Hepatocyte (in vitro differentiated cells): ENCODE measurements around the gene APBA3. TPM values are rescaled to one million over a fixed set of nuclear protein-coding genes. Genes with fewer than 3 reads are reported as not detected.
"Not testable (repeated sequence)": the region's sequence is repeated elsewhere in the genome, so short reads cannot be mapped to it uniquely, and the experiment has no call there.

Source experiments
- DNase-seq: peaks from one replicate; pipeline ENCODE4 v3.0.0-alpha.2; 2016; ENCODE audit warnings: low spot score
- H2AFZ ChIP-seq: fragments of 200-600 bp; sonication (generic); 2 replicates; pipeline ENCODE4 v1.6.0; 2016; ENCODE audit warnings: antibody characterized with exemption, mild to moderate bottlenecking
- H3K27ac ChIP-seq: fragments of 200-600 bp; sonication (generic); 2 replicates; pipeline ENCODE4 v1.5.1; 2016; ENCODE audit warnings: mild to moderate bottlenecking
- H3K27me3 ChIP-seq: fragments of 200-600 bp; sonication (generic); 2 replicates; pipeline ENCODE4 v1.6.1; 2016
- H3K36me3 ChIP-seq: fragments of 200-600 bp; sonication (generic); replicated peaks from 2 replicates; pipeline ENCODE4 v1.5.1; 2016; ENCODE audit warnings: low read depth; ENCODE audit not compliant: insufficient read depth
- H3K4me1 ChIP-seq: fragments of 200-600 bp; sonication (generic); 2 replicates; pipeline ENCODE4 v1.5.1; 2016; ENCODE audit warnings: mild to moderate bottlenecking, moderate library complexity; ENCODE audit not compliant: insufficient read depth
- H3K4me2 ChIP-seq: fragments of 200-600 bp; sonication (generic); 2 replicates; pipeline ENCODE4 v1.6.0; 2016
- H3K4me3 ChIP-seq: fragments of 200-600 bp; sonication (generic); 2 replicates; pipeline ENCODE4 v1.5.1; 2016; ENCODE audit warnings: mild to moderate bottlenecking
- H3K79me2 ChIP-seq: fragments of 200-600 bp; sonication (generic); 2 replicates; pipeline ENCODE4 v1.6.0; 2017; ENCODE audit warnings: mild to moderate bottlenecking
- H3K9me2 ChIP-seq: fragments of 200-600 bp; sonication (generic); replicated peaks from 2 replicates; pipeline ENCODE4 v1.6.0; 2017; ENCODE audit warnings: mild to moderate bottlenecking; ENCODE audit not compliant: insufficient read depth
- H3K9me3 ChIP-seq: fragments of 200-600 bp; sonication (generic); 2 replicates; pipeline ENCODE4 v1.5.1; 2016; ENCODE audit warnings: low read depth, mild to moderate bottlenecking
- H4K20me1 ChIP-seq: fragments of 200-600 bp; sonication (generic); 2 replicates; pipeline ENCODE4 v1.6.0; 2016; ENCODE audit warnings: mild to moderate bottlenecking; ENCODE audit not compliant: insufficient read depth, poor library complexity, severe bottlenecking
- CTCF ChIP-seq: fragments of 200-600 bp; sonication (generic); IDR thresholded peaks from 2 replicates; pipeline ENCODE4 v1.5.1; 2016; ENCODE audit warnings: antibody characterized with exemption, mild to moderate bottlenecking; ENCODE audit not compliant: poor library complexity
- EZH2 ChIP-seq: fragments of 200-600 bp; sonication (generic); IDR thresholded peaks from 2 replicates; pipeline ENCODE4 v1.6.1; 2016; ENCODE audit warnings: antibody characterized with exemption, mild to moderate bottlenecking, borderline replicate concordance
- EZH2phosphoT487 ChIP-seq: fragments of 200-600 bp; sonication (generic); IDR thresholded peaks from one replicate; pipeline ENCODE4 v1.6.1; 2018; ENCODE audit warnings: antibody characterized with exemption, mild to moderate bottlenecking, low read depth, moderate library complexity; ENCODE audit not compliant: unreplicated experiment, severe bottlenecking
- WGBS: methylation state at CpG from one replicate; pipeline ENCODE4 v1.1.6; 2016; ENCODE audit warnings: low lambda C conversion rate; ENCODE audit errors: missing lambda C conversion rate; 5-methylcytosine and 5-hydroxymethylcytosine counted together
- polyA plus RNA-seq: library from polyadenylated mRNA; unstranded; fragments of >200 nt; fragmentation: Nextera tagmentation; extraction: Ambion mirVana; gene quantifications from 2 replicates; pipeline ENCODE4 v1.2.1, GENCODE V29; 2016
- total RNA-seq: library from RNA; depleted of rRNA; stranded (reverse); fragments of >200 nt; gene quantifications from 2 replicates; pipeline ENCODE4 v1.2.3, GENCODE V29; 2014

Gene APBA3
- total and polyA plus RNA-seq, 2 experiments from 2014 or later = 20.7 to 25.5 TPM

- Histone ChIP-seq H3K4me3 (peak overlapping the region; percentile 97), H3K9me2 (no peaks in the 10 kb centered on the region), H4K20me1 (no peaks in the 10 kb centered on the region), H3K36me3 (no peaks in the 10 kb centered on the region), H3K27ac (peak overlapping the region; percentile 75), H3K79me2 (peaks cover 27% of the 10 kb centered on the region), H2AFZ (peak overlapping the region; percentile 98), H3K9me3 (no peaks in the 10 kb centered on the region), H3K4me2 (peak overlapping the region; percentile 94), H3K4me1 (peaks cover 3% of the 10 kb centered on the region), H3K27me3 (no peaks in the 10 kb centered on the region)
- WGBS = 49% methylated on average over 7 of the region's 7 CpGs
- no peak for DNase-seq
- no peak for TF ChIP-seq EZH2phosphoT487
- no peak for TF ChIP-seq EZH2
- no peak for TF ChIP-seq CTCF
Measured at GRCh38 chr19:3760871-3761361, 576 bp downstream of the APBA3 start.

- Histone ChIP-seq H3K79me2 (peaks cover 27% of the 10 kb centered on the region), H3K9me3 (no peaks in the 10 kb centered on the region), H3K27ac (no peak overlapping the region), H3K9me2 (no peaks in the 10 kb centered on the region), H4K20me1 (no peaks in the 10 kb centered on the region), H3K27me3 (no peaks in the 10 kb centered on the region), H3K4me3 (no peak overlapping the region), H2AFZ (no peak overlapping the region), H3K36me3 (no peaks in the 10 kb centered on the region), H3K4me1 (peaks cover 3% of the 10 kb centered on the region), H3K4me2 (peak overlapping the region; percentile 94)
- DNase-seq = no peak
- TF ChIP-seq EZH2 (no peak), EZH2phosphoT487 (no peak), CTCF (no peak)
- 94% methylated on average over 18 of the region's 19 CpGs for WGBS
Measured at GRCh38 chr19:3759482-3760254, 1.8 kb downstream of the APBA3 start.

- not testable (repeated sequence) for H3K27ac ChIP-seq, DNase-seq, H4K20me1 ChIP-seq, H3K9me3 ChIP-seq, H3K4me2 ChIP-seq, H3K9me2 ChIP-seq, H3K36me3 ChIP-seq, H3K27me3 ChIP-seq, H3K4me1 ChIP-seq, H2AFZ ChIP-seq, H3K4me3 ChIP-seq
- peaks cover 19% of the 10 kb centered on the region for H3K79me2 ChIP-seq
- WGBS = 95% methylated on average over 13 of the region's 13 CpGs
Measured at GRCh38 chr19:3758297-3758696, 3.2 kb downstream of the APBA3 start.

- not testable (repeated sequence) for H3K9me2 ChIP-seq, H3K36me3 ChIP-seq, H3K27me3 ChIP-seq, H3K4me1 ChIP-seq, H3K4me3 ChIP-seq, H3K4me2 ChIP-seq, H3K27ac ChIP-seq, H3K9me3 ChIP-seq, H4K20me1 ChIP-seq, DNase-seq, H2AFZ ChIP-seq
- H3K79me2 ChIP-seq = peaks cover 18% of the 10 kb centered on the region
- 97% methylated on average over 7 of the region's 7 CpGs for WGBS
Measured at GRCh38 chr19:3757705-3758104, 3.8 kb downstream of the APBA3 start.
